NCI-H2081 treated with DMSO at 0.1 percent for 48 hours (cell line): Measurements from ENCODE around the gene CYTH2.
"Not testable (repeated sequence)": the region's sequence is repeated elsewhere in the genome, so short reads cannot be mapped to it uniquely, and the experiment has no call there.

Source experiments
- DNase-seq: peaks from one replicate; lab custom pipeline; 2025; lab: John Stamatoyannopoulos, UW

Gene CYTH2

DNA sequence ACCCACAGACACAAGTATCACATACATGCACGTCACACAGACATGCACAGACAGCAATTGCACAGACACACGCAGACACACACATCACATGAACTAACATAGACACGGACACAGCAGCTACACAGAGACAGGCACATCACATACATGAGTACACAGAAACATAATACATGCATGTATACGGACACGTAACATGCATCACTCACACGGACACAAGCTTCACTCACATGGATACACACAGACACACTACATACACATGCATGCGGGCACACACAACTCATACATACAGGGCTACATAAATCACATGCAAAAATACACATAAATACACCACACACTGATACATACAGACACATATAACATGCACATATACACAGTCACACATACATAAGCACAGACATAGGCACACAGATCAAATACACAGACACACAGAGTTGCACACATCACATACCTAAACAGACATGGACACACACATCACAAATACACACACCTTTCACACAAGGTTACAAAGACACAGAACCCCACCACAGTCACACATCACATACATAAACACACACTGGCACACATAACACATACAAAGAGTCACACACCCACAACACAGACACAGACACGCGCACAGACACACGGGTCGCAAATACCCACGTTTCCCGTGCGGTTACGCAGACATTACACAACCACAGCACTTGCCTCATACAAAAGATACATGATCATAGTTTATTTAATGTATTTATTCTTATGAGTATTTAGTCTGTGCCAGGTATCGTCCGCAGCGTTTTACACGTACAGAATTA lies 43.5 kb downstream of the CYTH2 start:
- DNase-seq = no peak

DNA sequence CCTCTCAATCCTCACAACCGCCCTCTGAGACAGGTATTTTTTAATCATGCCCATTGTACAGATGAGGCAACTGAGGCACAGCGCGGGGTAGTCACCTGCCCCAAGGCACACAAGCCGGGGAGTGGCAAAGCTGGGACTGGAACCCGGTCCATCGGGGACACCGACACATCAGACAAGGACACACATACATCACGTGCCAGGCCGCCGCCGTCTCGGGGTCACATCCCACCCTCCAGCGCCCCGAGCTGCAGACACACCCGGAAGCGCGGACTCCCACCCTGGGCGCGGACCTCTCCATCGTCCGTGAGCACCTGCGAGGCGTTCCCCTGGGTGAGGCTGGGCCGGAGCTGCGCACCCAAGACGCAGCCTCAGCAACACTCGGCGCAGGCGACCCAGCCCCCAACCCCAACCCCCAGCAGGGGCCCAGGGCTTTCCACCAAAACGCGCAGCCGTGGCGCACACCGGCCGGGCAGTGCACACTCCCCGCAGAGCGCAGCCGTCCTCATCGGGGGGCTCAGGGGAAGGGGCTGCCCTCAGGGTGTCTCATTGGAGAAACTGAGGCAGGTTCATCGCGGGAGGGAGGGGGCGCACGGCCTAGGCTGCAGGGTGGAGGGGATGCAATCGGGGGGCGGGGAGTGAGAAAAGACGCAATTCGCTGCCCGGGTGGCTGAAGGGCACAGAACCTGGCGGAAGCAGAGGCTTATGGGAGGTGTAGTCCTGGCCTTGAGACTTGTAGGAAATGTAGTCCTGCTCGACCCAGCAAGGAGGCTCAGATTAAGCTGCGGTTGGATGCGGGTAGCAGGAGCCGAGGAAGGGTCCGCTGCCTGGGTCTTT lies 44.3 kb downstream of the CYTH2 start:
- DNase-seq = peak; percentile 39

DNA sequence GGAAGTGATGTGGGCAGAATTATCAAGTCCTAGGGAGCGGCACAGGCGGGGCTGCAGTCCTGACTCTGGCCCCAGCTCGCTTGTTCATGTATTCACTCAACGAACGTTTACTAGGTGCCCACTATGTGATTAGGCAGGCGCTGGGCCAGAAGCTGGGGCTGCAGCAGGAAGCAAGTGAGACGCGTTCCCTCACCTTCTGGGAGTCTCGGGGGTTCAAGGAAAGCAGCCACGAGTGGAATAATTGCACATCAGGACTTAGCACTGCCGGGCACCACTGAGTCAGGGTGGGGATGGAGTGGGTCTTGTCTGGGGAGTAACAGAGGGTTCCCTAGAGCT lies 44.9 kb downstream of the CYTH2 start:
- DNase-seq = no peak

DNA sequence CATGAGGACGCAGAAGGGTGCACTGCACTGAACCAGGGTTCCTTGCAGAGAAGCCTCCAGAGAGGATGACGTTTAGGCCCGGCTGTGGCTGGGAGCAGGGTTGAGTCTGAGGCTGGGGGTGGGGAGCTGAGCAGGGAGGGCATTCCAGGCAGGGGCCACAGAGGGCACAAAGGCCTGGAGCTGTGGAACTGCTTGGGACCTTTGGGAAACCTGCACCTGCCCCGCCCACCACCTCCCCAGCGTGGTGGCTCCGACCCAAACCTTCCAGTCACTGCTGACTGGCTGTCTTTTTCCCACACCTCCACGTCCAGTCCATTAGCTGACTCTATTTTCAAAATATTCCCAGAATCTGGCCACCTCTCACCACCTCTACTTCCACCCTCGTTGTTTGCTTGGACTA lies 47.4 kb downstream of the CYTH2 start:
- DNase-seq = no peak

DNA sequence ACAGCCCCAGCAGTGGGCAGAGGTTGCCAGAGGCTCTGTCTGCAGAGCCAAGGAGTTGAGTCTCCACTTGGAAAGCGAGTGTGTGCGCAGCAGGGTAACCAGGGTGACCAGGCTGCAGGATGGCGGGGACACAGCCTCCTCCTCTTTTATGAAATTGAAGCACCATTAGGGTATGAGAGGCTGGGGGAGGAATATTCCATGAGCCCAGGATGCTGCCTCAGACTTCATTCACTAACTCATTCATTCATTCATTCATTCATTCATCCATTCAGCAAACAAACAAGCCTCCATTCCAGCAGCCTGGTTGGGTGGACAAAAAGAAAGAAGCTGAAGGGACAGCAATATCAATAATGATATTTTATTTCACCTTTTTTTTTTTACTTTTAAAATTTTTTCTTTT lies 49.0 kb downstream of the CYTH2 start:
- no peak for DNase-seq

DNA sequence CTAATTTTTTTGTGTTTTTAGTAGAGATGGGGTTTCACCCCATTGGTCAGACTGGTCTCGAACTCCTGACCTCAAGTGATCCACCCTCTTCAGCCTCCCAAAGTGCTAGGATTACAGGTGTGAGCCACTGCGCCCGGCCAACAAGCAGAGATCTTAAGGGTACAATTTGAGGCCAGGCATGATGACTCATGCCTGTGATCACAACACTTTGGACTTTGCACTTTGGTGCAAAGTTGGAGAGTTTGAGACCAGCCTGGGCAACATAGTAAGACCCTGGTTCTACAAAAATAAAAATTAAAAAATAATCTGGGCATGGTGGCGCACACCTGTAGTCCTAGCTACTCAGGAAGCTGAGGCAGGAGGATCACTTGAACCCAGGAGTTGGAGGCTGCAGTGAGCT lies 50.3 kb downstream of the CYTH2 start:
- not testable (repeated sequence) for DNase-seq

DNA sequence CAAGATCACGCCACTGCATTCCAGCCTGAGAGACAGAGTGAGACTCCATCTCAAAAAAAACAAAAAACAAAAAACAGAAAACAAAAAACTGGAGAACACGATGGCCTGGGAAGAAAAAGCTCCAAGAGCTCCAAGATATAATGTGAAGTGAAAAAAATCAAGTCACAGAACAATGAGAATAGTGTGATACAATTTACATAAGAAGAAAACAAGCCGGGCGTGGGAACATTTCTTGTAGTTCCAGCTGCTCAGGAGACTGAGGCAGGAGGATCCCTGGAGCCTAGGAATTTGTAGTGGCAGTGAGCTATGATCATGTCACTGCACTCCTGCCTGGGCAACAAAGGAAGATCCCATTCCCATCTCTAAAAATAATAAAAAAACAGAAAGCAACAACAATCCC lies 51.0 kb downstream of the CYTH2 start:
- no peak for DNase-seq

DNA sequence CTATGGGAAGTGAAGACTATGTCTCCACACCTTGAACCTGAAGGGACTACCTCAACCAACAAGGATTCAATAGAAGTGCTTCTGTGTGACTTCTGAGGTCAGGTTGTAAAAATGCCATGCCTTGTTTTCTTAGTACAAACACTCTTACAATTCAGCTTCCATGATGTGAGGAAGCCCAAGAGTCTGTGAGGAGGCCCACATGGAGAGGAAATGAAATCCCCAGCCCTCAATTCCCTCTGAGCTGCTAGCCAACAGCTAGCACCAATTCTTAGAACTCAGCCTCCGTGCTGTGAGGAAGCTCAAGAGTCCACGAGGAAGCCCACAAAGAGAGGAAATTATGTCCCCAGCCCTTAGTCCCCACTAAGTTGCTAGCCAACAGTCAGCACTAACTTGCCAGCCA lies 55.1 kb downstream of the CYTH2 start:
- DNase-seq = no peak

DNA sequence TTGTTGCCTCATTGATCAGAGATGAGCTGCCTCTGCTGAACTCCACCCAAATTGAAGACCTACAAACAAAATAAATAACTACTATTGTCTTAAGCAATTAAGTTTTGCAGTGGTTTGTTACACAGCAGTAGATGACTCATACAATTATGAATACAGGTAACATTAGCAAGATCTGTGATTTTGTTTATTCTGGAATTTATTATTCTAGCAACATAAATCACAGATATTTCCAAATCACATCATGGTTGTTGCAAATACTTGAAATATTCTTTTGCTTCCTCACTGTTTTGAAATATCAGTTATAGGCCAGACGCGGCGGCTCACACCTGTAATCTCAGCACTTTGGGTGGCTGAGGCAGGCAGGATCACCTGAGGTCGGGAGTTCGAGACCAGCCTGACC lies 55.6 kb downstream of the CYTH2 start:
- DNase-seq = no peak

DNA sequence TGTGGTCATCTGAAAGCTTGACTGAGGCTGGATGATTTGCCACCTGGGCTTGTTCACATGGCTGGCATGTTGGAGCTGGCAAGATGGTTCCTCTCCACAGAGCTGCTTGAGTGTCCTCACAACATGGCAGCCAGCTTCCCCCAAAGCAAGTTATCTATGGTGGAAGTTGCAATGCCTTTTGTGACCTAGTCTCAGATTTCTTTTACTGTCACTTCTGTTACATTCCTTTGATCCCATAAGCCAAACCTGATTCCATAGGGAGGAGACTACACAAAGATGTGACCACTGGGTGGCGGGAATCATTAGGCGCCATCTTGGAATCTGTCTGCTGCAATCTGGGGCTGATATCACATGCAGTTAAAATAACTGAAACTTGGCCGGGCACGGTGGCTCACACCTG lies 60.0 kb downstream of the CYTH2 start:
- no peak for DNase-seq

DNA sequence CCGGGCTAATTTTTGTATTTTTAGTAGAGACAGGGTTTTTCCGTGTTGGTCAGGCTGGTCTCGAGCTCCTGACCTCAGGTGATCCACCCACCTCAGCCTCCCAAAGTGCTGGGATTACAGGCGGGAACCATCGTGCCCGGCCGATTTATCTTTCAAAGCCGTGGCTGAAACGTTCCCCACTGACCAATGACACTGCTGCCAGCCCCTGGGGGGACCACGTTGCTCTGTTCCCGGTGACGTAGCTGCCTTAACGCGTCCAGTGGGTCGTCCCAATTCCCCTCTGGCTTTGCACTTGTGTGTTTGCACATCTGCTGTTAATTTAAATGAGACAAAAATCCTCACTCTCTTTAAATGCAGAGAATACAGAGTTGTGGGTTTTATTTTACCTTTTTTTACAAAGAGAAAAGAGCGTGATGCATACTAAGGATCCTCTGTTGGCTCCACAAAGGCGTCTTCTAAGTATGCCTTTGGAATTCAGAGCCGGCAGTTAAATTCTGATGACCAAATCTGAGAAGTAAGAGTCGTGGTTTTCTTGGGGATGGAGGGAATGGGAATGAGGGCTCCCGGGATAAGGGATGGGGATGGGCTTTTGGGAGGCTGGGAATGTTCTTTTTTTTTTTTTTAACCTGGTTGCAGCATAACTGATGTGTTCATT lies 61.0 kb downstream of the CYTH2 start:
- no peak for DNase-seq

DNA sequence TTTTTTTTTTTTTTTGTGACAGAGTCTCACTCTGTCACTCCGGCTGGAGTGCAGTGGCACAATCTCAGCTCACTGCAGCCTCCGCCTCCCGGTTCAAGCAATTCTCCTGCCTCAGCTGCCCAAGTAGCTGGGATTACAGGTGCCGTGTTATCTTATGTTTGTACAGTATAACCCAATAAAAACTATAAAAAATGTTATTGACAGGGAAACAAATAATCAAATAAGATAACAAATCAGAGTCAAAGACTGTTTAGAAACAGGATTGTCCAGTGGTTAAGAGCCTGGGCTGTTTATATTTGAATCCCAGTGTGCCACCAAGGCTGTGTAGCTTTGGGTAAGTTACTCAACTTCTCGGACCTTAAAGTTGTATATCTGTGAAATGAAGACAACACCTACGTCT lies 61.6 kb downstream of the CYTH2 start:
- DNase-seq = no peak
